ENCODE measurements around the gene STAT1. TPM values are rescaled to one million over a fixed set of nuclear protein-coding genes. Genes with fewer than 3 reads are reported as not detected.

The STAT1 gene
- polyA plus RNA-seq, 1 donor, result 139 TPM

DNA sequence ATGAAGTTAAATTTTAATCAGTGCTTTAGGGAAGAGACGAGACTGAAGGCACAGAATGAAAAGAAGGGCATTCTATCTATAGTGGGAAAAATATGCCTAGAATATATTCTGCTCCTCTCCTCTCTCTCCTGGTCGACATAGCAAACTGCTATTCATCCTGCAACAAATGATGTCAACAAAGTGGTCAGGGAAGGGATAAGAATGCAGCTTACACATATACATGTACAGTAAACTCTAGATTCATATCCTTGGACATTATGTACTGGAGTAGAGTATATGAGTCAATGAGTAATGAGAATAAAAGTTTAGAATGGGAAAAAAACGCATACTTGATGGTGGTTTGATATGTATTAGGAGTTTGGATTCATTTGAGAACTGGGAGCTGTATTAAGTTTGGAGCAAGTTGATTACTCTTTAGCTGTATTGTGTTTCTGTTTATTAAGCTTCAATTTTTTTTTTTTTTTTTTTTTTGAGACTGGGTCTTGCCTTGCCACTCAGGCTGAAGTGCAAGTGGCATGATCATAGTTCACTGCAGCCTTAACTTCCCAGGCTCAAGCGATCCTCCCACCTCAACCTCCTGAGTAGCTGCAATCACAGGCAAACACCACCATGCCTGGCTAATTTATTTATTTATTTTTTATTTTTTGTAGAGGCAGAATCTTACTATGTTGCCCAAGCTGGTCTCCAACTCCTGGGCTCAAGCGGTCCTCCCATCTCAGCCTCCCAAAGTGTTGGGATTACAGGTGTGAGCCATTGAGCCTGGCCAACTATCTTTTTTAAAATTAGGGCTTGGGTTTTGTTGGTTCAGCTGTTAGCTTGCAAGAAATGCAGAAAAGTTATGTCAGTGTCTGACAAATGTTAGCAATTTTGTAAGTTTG lies 53.8 kb downstream of the STAT1 start:
- DNase-seq, result no peak

DNA sequence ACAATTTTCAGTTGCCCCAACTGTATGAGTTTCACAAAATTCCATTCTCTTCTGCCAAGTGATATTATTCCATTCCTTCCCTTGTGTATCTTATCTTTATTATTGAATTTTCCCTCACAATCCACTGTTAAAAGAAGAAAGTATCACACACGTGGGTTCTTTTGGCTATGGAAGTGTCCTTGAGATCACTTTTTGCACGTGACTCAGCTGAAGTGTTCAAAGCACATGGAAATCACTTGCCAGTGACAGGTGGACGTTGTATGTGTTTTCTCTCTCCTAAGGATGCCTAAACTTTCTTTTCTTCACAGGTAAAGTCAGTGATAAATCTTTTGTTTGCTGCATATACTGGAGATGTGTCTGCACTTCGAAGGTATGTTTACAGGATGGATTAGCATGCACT lies 60.7 kb downstream of the STAT1 start:
- no peak for DNase-seq

DNA sequence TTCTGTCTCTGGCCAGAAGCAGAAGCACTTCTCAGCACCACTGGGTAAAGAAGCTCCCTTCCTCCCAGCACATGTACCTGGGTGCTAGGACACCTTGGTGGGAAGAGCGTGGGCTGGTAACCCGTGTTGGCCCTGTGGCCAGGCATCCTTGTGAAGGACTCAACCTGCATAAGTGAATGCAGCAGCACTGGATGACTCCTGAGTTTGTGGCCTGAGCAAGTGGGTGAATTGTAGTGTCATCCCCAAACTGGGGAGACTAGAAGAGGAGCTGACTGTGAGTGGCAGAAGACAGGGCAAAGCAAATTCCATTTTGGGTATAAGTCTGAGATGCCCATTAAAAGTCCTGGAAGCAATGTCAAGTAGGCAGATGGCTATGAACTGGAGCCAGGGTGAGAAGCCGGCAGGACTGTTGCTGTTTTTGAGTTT lies 63.4 kb downstream of the STAT1 start:
- DNase-seq, result no peak

DNA sequence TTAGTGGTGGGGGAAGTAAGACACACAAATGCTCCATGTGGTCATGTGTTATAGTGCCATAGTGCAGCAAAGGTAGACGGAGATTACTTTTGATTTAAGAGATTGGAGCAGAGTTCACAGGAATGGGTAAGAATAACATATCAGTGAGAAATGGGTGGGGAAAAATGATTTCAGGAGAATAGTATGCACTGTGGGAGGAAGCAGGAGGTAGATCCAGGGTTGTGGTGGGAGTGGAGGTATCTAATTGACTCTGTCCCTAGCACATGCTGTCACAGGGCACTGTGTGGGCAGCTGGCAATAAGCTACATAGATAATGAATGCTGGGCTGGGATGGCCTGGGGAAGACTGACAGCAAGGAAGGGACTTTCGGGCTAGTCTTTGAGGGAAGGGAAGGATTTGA lies 65.3 kb downstream of the STAT1 start:
- no peak for DNase-seq

DNA sequence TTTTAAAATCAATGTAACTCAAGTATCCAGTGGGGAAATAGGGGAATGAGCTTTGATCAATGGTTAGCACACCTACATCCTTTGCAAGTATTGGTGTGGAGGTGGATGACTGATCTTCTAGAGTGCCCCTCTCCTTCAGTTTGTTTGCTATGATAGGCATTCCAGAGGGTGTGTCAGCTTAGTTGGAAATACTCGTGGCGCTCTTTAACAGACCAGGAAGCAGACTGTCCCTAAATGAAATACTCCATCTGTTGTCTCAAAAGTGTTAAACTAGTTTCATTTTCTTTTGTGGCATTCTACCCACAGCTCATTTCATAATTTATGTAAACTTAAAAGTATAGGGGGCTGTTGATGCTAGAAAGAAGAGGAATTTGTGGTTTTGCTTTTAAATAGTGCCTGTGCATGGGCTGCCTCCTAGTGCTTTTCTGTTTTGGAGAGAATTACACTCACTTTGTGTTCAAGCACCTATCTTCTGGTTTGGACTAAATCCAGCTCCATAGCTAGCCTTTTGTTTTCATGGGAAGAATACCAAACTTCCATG lies 66.2 kb downstream of the STAT1 start:
- DNase-seq, result no peak

DNA sequence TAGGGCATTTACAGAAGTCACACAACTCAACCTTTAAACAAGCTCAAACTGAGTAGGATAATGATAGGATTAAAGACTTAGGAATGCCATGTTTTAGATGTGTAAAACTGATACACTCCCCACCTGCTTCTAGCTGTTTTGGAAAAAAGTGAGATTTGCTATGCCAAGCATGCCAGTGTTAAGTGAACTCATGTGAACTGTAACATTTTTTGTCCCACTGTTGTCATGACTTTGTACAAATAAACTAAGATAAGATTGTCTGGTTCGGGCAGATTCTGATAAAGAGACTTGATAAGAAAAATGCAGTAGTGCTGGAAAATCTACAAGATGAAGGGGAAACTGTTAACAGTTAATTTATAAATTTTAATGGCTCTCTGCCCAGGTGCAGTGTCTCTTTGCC lies 66.8 kb downstream of the STAT1 start:
- no peak for DNase-seq

DNA sequence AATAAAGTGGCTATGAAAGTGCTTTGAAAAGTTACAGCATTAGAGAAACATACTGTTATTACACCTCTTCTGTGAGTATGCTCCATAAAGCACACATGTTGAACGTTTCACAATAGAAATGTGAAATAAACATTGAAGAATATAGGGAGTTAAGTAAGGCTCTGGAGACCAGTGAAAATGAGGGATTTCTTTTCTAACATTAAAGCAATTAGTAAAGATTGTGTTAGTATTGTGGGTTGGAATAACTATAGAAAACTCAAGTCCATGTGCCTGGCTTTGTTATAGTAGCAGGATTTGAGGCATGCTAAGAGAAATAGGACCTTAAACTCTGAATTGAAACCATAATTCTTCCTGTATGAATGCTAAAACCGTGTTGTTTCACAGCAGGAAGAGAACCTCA lies 70.3 kb downstream of the STAT1 start:
- no peak for DNase-seq

DNA sequence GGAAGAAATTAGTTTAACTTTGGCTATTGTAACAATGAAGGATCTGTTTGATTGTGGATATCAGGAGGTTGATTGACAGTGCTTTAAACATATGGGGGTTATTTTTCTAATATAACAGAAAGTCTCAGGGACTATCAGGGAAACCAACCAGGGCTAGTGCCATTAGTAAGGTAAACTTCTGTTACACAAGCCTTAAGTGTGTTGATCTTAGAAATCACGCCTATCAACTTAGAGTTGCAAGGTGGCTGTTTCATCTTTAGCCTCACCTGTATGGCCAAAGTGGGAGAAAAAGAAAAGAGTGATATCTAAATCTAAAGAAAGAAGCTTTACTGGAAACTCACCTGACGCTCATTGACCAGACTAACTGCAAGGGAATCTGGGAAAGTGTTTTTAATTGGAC lies 71.3 kb downstream of the STAT1 start:
- no peak for DNase-seq

DNA sequence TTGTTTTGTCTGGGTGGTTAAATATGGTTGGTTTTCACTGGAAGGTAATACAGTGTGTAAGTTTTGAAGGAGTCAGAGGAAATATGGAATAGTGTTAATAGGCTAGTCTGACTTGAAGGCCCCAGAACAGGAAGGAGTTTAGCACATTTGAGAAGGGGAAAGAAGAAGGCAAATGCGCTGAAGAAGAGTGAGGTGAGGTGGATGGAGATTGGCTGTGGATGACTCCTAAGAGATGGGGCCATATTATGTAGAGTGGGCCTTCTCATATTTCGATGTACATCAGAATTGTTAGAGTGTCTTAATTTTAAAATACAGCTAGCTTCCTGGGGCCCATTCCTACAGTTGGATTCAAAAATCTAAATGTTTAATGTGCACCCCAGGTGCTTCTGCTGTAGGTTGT lies 72.4 kb downstream of the STAT1 start:
- DNase-seq, result no peak

DNA sequence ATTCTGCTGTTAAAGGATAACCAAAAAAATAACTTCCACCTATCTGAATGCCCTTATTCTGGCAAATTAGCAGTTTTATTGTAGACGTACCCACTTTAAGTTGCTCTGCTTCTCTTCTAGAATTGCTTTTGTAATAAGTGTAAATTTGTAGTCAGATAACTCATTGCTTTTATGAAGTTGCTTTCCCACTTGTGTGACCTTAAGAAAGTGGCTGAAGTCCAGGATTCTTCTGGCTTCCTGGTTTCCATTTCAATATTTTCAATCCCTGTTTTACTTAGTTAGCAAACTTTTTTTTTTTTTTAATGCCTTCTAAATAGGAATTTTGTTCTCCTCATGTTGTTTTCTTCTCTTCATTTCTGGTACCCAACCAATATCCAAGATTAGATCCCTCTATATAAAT lies 73.5 kb downstream of the STAT1 start:
- DNase-seq, result no peak

DNA sequence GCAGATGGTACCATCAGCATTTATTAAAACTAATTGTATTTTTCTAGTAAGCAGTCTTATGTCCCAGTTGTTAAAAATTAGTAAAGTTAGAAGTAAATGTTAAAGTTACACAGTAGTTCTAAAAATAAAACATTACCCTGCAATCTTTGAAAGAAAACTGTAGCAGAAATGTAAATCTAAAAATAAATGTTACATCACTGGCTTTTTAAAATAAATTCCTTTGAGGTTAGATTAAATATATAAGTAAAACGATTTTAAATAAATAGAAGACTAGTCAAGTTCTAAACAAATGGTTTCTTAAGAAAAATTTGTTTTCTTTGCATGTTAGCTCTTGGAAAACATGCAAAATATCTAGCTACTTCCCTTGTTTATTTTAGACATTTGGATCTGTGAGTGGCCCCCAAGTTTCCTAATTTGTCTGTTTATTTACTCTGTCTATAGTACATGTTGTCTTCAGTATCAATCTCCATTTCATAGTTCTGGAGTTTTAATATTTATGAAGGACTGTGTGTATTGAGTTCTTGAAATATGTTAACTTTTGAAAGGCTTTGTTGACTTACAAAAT lies 75.1 kb downstream of the STAT1 start:
- no peak for DNase-seq

DNA sequence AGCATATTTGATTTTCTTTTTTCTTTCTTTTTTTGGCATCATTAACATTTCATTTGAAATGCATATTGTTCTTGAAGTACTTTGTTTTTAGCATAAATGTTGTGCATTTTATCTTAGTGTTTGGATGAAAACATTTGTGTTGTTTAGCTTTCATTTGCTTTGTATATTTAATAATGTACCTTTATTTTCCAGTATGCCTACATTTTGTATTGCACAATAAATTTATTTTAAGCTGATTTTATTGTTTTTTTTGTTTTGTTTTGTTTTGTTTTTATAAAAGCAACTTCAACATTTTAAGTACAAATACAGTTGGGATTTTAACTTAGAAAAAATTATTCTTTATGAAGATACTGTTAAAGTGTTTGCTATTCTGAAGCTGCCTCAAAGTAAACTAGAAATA lies 78.9 kb downstream of the STAT1 start:
- DNase-seq, result no peak

DNA sequence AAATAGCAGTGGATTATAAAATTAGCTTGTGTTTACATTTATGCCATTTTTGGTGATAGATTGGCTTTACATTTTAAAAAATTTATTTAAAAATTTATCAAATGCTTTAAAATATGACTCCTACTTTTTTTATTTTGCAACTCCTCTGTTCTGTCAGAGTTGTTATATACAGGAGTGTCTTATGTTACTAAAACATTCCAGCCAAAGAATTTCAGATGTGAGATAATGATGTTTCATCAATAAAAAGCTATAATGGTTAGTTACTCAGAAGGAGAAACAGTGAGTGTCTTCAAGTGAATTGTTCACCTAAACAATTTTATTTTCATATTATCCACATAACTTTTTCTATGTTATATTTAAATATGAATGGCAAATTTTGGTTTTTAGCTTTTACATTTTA lies 80.6 kb downstream of the STAT1 start:
- DNase-seq, result no peak

DNA sequence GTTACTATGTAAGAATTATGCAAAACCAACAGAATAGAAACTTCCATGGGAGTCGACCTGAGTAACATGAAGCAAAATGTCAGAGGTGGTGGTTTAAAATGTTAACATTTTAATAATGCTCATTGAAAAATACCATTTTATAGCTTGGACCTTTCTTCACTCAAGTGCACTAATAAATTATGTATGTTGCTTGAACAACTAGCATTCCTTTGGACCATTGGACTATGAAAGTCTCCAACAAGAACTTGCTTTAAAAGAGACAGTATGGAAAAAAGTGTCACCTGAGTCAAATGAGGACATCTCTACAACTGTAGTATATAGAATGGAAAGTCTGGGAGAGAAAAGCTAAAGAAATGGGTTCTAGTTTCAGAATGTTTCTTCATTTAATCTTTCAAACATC lies 81.5 kb downstream of the STAT1 start:
- DNase-seq, result no peak

DNA sequence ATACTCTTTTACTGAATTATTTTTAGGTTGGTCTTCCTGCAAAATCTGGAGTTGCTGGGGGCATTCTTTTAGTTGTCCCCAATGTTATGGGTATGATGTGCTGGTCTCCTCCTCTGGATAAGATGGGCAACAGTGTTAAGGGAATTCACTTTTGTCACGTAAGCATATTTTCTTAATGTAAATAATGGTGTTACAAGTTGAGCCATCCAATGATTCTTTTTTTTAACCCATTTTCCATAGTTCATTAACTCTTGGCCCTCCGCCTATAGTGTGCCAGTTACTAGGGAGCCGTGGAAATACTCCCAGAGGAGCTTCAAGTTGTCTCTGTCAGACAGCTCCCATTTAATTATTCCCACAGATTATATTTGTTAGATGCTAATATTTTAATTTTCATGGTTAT lies 83.6 kb downstream of the STAT1 start:
- DNase-seq, result no peak

DNA sequence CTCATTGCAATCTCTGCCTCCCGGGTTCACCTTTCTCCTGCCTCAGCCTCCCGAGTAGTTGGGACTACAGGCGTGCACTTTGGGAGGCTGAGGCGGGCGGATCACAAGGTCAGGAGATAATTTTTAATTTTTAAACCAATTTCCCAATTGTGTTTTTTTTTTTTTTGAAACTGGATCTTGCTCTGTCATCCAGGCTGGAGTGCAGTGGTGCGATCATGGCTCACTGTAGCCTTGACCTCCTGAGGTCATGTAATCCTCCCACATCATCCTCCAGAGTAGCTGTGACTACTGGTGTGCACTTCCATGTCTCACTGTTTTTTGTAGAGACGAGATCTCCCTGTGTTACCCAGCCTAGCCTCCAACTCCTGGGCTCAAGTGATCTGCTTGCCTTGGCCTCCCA lies 84.1 kb downstream of the STAT1 start:
- no peak for DNase-seq

DNA sequence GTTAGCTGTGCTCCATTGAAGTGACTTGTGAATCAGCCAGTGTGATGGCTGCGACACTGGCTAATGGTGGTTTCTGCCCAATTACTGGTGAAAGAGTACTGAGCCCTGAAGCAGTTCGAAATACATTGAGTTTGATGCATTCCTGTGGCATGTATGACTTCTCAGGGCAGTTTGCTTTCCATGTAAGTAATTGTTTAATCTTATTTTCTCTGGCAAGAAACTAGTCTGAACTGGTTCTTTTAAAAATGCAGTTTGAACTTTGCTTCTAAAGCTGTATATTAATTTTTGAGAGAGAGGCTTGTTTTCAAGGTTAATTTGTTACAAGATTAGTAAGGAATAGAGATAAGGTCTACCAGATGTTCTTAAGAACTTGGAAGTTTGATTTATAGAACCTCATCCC lies 86.7 kb downstream of the STAT1 start:
- DNase-seq, result no peak

DNA sequence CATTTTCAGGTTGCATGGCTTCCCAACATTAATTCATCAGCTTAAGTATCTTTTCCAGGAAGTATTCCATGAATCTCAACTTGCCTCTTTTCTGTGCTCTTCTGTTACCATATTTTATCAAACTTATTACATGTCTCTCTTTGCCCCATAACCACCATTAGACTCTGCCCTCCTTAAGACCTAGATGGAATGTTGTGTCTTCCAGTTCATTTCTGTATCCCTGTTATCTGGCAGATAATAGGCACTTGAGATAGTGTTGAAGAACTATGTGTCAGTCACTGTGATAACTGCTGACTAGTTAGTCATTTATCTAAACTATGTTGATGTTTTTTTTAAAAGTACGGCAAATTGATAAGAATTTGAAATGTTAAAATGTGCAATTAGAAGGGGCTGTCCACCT lies 91.6 kb downstream of the STAT1 start:
- DNase-seq, result no peak

DNA sequence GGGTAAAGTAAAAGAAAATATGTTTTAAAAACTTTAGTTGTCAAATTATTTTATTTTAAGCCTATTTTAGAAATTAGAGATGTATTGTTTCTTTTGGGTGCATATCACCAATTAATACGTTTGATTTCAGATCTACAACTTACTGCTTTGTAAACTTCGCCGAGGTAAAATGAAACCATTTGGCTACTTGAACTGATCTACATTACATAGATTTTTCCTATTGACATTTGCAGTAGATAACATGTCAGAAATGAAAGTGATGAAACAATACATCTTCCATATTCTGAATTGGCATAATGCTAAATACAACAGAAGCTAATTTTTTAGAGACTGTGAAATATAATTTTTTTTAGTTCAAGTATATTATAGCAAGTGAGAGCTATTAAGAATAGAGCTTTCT lies 93.9 kb downstream of the STAT1 start:
- DNase-seq, result no peak
